Activated CD8-positive, alpha-beta T cell treated with anti-CD3 and anti-CD28 coated beads for 36 hours (primary cell): ENCODE data around the gene TGM3. TPM values are rescaled to one million over a fixed set of nuclear protein-coding genes. Genes with fewer than 3 reads are reported as not detected.

Experiments
- ATAC-seq: fragments of 200-7000 bp; cut with Tn5 transposase; one replicate; pipeline ENCODE4 v1.10.0; 2021; ENCODE audit warnings: mild to moderate bottlenecking, moderate library complexity
- CTCF ChIA-PET: fragments of 350-600 bp; sonication (Branson Sonifier 250); formaldehyde crosslinking; loops from one replicate; lab custom pipeline; 2021; ENCODE audit warnings: antibody characterized with exemption; lab: Charles Lee
- POLR2A ChIA-PET: fragments of 350-600 bp; sonication (Branson Sonifier 250); formaldehyde crosslinking; loops from one replicate; lab custom pipeline; 2021; ENCODE audit warnings: antibody characterized with exemption; lab: Charles Lee
- DNase-seq: peaks from one replicate; pipeline ENCODE4 v3.0.0-alpha.2; 2020
- H3K27ac Mint-ChIP-seq: one replicate; pipeline ENCODE4 v1.8.0; 2021; ENCODE audit warnings: mild to moderate bottlenecking, mixed read lengths
- H3K27me3 Mint-ChIP-seq: one replicate; pipeline ENCODE4 v1.8.0; 2021; ENCODE audit warnings: mixed read lengths
- H3K36me3 Mint-ChIP-seq: one replicate; pipeline ENCODE4 v1.8.0; 2021; ENCODE audit warnings: low read depth, mixed read lengths
- H3K4me1 Mint-ChIP-seq: one replicate; pipeline ENCODE4 v1.8.0; 2021; ENCODE audit warnings: low read depth, mixed read lengths
- H3K4me3 Mint-ChIP-seq: one replicate; pipeline ENCODE4 v1.8.0; 2021; ENCODE audit warnings: mild to moderate bottlenecking, moderate library complexity, mixed read lengths
- H3K9me3 Mint-ChIP-seq: one replicate; pipeline ENCODE4 v1.8.0; 2021; ENCODE audit warnings: mixed read lengths
- CTCF ChIP-seq: fragments of 200-600 bp; IDR thresholded peaks from one replicate; pipeline ENCODE4 v1.8.0; 2022; ENCODE audit warnings: antibody characterized with exemption, mild to moderate bottlenecking
- intact Hi-C: fragments of 100-400 bp; cut with micrococcal nuclease; formaldehyde crosslinking; loops from one replicate; pipeline ENCODE4 v1.10.0; 2022
- total RNA-seq, 2 experiments: library from RNA; stranded (reverse); gene quantifications; one replicate each; pipeline ENCODE4 v1.2.3, GENCODE V29; 2021

TGM3 gene
- not detected for total RNA-seq

- H3K9me3 Mint-ChIP-seq: no peaks in the 10 kb centered on the region
- intact Hi-C loops: no loop called here
- DNase-seq (no peak), ATAC-seq (no peak)
- no peaks in the 10 kb centered on the region for H3K36me3 Mint-ChIP-seq
- ChIA-PET CTCF (no interaction called here), POLR2A (no interaction called here)
- no peak for TF ChIP-seq CTCF
- peaks cover 3% of the 10 kb centered on the region for H3K27me3 Mint-ChIP-seq
- no peak within 1 kb of the TSS for H3K4me3 Mint-ChIP-seq
- peaks cover 3% of the 10 kb centered on the region for H3K4me1 Mint-ChIP-seq
- no peak within 1 kb of the TSS for H3K27ac Mint-ChIP-seq
Measured at GRCh38 chr20:2295886-2296515, at the start of gene TGM3. Gene TGM3 (plus strand): TSS chr20:2296001. CDS start chr20:2296064, 63 bp downstream.

DNA sequence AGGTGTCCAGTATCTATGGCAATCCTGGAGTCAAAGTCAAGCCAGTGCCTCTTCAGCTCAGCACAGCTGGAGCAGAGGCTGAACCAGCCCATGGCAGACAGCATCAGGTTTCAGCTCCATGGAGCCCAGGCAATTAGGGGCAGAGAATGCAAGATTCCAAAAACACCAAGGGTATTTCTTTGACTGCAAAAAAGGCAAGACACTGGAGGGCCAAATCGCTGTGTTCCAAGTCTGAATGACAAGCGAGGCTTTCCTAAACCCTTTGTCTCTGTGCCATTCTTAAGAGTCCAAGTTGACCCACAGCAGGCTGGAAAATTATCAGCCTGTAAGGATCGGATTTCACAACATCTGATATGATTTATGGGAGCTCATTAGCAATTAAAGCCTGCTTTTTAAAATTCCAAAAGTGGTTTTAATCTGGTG, 49.7 kb upstream of the TGM3 start:
- POLR2A ChIA-PET: no interaction called here
- Mint-ChIP-seq H3K27ac (no peak overlapping the region), H3K9me3 (no peaks in the 10 kb centered on the region), H3K27me3 (peaks cover 14% of the 10 kb centered on the region), H3K4me1 (no peaks in the 10 kb centered on the region), H3K36me3 (no peaks in the 10 kb centered on the region), H3K4me3 (no peak overlapping the region)
- intact Hi-C loops: no loop called here
- CTCF ChIA-PET: interaction anchor here (0.9 kb wide), 1 partner anchor 16 kb away, joined by 3 read pairs; no protein-coding TSS in a partner anchor
- TF ChIP-seq CTCF: no peak
- ATAC-seq: no peak
- no peak for DNase-seq

DNA sequence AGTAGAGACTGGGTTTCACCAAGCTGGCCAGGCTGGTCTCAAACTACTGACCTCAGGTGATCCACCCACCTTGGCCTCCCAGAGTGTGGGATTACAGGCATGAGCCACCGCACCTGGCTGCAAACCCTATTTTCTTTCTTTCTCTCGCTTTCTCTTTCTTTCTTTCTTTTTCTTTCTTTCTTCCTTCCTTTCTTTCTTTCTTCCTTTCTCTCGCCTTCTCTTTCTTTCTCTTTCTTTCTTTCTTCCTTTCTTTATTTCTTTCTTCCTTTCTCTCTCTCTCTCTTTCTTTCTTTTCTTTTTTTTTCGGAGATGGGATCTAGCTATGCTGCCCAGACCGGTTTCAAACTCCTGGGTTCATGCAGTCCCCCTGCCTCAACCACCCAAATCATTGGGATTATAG, 47.0 kb upstream of the TGM3 start:
- Mint-ChIP-seq H3K4me3 (no peak overlapping the region), H3K9me3 (no peaks in the 10 kb centered on the region), H3K27ac (no peak overlapping the region), H3K36me3 (no peaks in the 10 kb centered on the region), H3K27me3 (peaks cover 14% of the 10 kb centered on the region), H3K4me1 (no peaks in the 10 kb centered on the region)
- ChIA-PET POLR2A (interaction anchor here (0.6 kb wide), 1 partner anchor 1289 kb away, joined by 3 read pairs; no protein-coding TSS in a partner anchor), CTCF (no interaction called here)
- TF ChIP-seq CTCF: no peak
- no peak for DNase-seq
- ATAC-seq: no peak
- intact Hi-C loops: no loop called here

GRCh38 chr20:2249935-2250334, 45.9 kb upstream of the TGM3 start:
- intact Hi-C loops: no loop called here
- ATAC-seq (no peak), DNase-seq (no peak)
- no peak overlapping the region for H3K4me3 Mint-ChIP-seq
- ChIA-PET POLR2A (no interaction called here), CTCF (interaction anchor here (1.0 kb wide), 1 partner anchor 42 kb away, joined by 3 read pairs; no protein-coding TSS in a partner anchor)
- no peaks in the 10 kb centered on the region for H3K9me3 Mint-ChIP-seq
- no peaks in the 10 kb centered on the region for H3K36me3 Mint-ChIP-seq
- H3K27me3 Mint-ChIP-seq: peaks cover 16% of the 10 kb centered on the region
- H3K27ac Mint-ChIP-seq: no peak overlapping the region
- H3K4me1 Mint-ChIP-seq: no peaks in the 10 kb centered on the region
- no peak for TF ChIP-seq CTCF

GRCh38 chr20:2252419-2252997, 43.3 kb upstream of the TGM3 start:
- TF ChIP-seq CTCF: no peak

More at GRCh38 chr20:2252419-2252997, 43.3 kb upstream of the TGM3 start:
- no peak for DNase-seq
- Mint-ChIP-seq H3K27me3 (peaks cover 12% of the 10 kb centered on the region), H3K4me3 (no peak overlapping the region), H3K27ac (no peak overlapping the region), H3K36me3 (no peaks in the 10 kb centered on the region), H3K4me1 (no peaks in the 10 kb centered on the region), H3K9me3 (no peaks in the 10 kb centered on the region)
- no peak for ATAC-seq
- POLR2A ChIA-PET: interaction anchor here (0.5 kb wide), 1 partner anchor 272 kb away, joined by 3 read pairs; no protein-coding TSS in a partner anchor
- intact Hi-C loops: no loop called here
- CTCF ChIA-PET: interaction anchor here (1.0 kb wide), 1 partner anchor 80 kb away, joined by 3 read pairs; no protein-coding TSS in a partner anchor
